Transverse colon (tissue), 4 donors: ENCODE results near the gene CMTR2. TPM values are rescaled to one million over a fixed set of nuclear protein-coding genes. Genes with fewer than 3 reads are reported as not detected.
"Not testable (repeated sequence)": the region's sequence is repeated elsewhere in the genome, so short reads cannot be mapped to it uniquely, and the experiment has no call there.

Source experiments
- DNase-seq: peaks from one replicate; pipeline ENCODE4 v3.0.0-alpha.2; 2019
- H3K27ac ChIP-seq, 4 donors: fragments of 200-600 bp; sonication (generic); 2 replicates each; pipeline ENCODE4 v1.5.1; 2016 to 2018; ENCODE audit warnings: inconsistent platforms in 4 of 4
- H3K27me3 ChIP-seq: fragments of 200-600 bp; sonication (generic); 2 replicates; pipeline ENCODE4 v1.5.1; 2017; ENCODE audit warnings: inconsistent platforms
- H3K36me3 ChIP-seq, 4 donors: fragments of 200-600 bp; sonication (generic); 2 replicates each; pipeline ENCODE4 v1.5.1; 2017 to 2019; ENCODE audit warnings: inconsistent platforms in 4 of 4
- H3K4me1 ChIP-seq, 4 donors: fragments of 200-600 bp; sonication (generic); 2 replicates each; pipeline ENCODE4 v1.5.1; 2017 to 2020; ENCODE audit warnings: inconsistent platforms in 4 of 4
- H3K4me3 ChIP-seq, 4 donors: fragments of 200-600 bp; sonication (generic); 1 replicate in 1 of 4; 2 replicates in 3 of 4; pipeline versions ENCODE4 v1.5.1 to v1.6.1; 2017 to 2019; ENCODE audit warnings: inconsistent platforms in 4 of 4
- H3K9me3 ChIP-seq, 2 donors: fragments of 200-600 bp; sonication (generic); 2 replicates each; pipeline ENCODE4 v1.5.1; 2017 to 2019; ENCODE audit warnings: inconsistent platforms in 2 of 2
- CTCF ChIP-seq, 5 experiments: fragments of 200-600 bp in 3 of 5; fragments of 450-650 bp in 2 of 5; sonication (generic) in 3 of 5; IDR thresholded peaks; 1 replicate in 2 of 5; 2 replicates in 3 of 5; pipeline ENCODE4 v1.5.1; 2016 to 2017; ENCODE audit warnings: antibody characterized with exemption in 5 of 5, inconsistent platforms in 3 of 5, mild to moderate bottlenecking in 2 of 5, moderate library complexity in 1 of 5
- EP300 ChIP-seq: sonication (generic); formaldehyde crosslinking; IDR thresholded peaks from one replicate; pipeline ENCODE4 v1.6.1; 2017; ENCODE audit warnings: antibody characterized with exemption, low read depth
- POLR2A ChIP-seq: fragments of 450-650 bp; IDR thresholded peaks from one replicate; pipeline ENCODE4 v1.6.1; 2016; ENCODE audit warnings: antibody characterized with exemption, mild to moderate bottlenecking, moderate library complexity
- POLR2AphosphoS5 ChIP-seq, 3 donors: sonication (generic); formaldehyde crosslinking; IDR thresholded peaks; one replicate each; pipeline ENCODE4 v1.6.1; 2016; ENCODE audit warnings: antibody characterized with exemption in 3 of 3
- WGBS, 2 donors: methylation state at CpG; one replicate each; pipeline ENCODE4 v1.1.5; 2018; ENCODE audit warnings: low coverage in 1 of 2; 5-methylcytosine and 5-hydroxymethylcytosine counted together
- in situ Hi-C, 4 donors: fragments of 200-750 bp; cut with MboI; loops; one replicate each; pipeline versions ENCODE4 v1.15.0 to v1.15.1; 2017; ENCODE audit warnings: low sequenced_read_pairs in 3 of 4, low pct_ligation_motif_present in 1 of 4, low pct_unique_long_range_greater_than_20kb in 1 of 4
- intact Hi-C: fragments of 100-400 bp; cut with DNase I; formaldehyde crosslinking; loops from one replicate; pipeline ENCODE4 v1.15.1; 2023; ENCODE audit warnings: low total_unique reads
- total RNA-seq, 4 donors: library from RNA; depleted of rRNA; stranded (reverse); fragments of >200 nt; gene quantifications; one replicate each; pipeline ENCODE4 v1.1.0, GENCODE V29; 2016

CMTR2 gene
- total RNA-seq, 4 donors from 2014 or later, result 10.5 to 36.7 (median 26.6) TPM

GRCh38 chr16:71295950-71296349, 6.7 kb upstream of the CMTR2 start:
- no peak for DNase-seq
- Histone ChIP-seq H3K4me1 (no peaks in the 10 kb centered on the region), H3K9me3 (no peaks in the 10 kb centered on the region), H3K36me3 (no peaks in the 10 kb centered on the region), H3K4me3 (no peak overlapping the region), H3K27ac (no peak overlapping the region), H3K27me3 (peaks cover 12% of the 10 kb centered on the region)
- 79 to 86% methylated on average over 1 of the region's 1 CpG for WGBS, 2 donors
- TF ChIP-seq POLR2AphosphoS5 (IDR thresholded peaks at IDR 0.05) (no peak), EP300 (no peak), POLR2A (no peak), CTCF (IDR thresholded peaks at IDR 0.05) (no peak)
- intact Hi-C loops (no loop called here), in situ Hi-C loops (no loop called here)

- Histone ChIP-seq H3K4me3 (no peak overlapping the region), H3K9me3 (no peaks in the 10 kb centered on the region), H3K36me3 (no peaks in the 10 kb centered on the region), H3K27me3 (peaks cover 12% of the 10 kb centered on the region), H3K4me1 (peaks cover 0 to 4% (median 4%) of the 10 kb centered on the region in 4 donors), H3K27ac (no peak overlapping the region)
- in situ Hi-C loops (no loop called here), intact Hi-C loops (no loop called here)
- 11 to 27% methylated on average over 1 of the region's 1 CpG for WGBS, 2 donors
- no peak for DNase-seq
- TF ChIP-seq POLR2A (no peak), CTCF (IDR thresholded peaks at IDR 0.05) (no peak), EP300 (no peak), POLR2AphosphoS5 (IDR thresholded peaks at IDR 0.05) (no peak)
Measured at GRCh38 chr16:71293919-71294318, 4.7 kb upstream of the CMTR2 start.

GRCh38 chr16:71292095-71292494, 2.9 kb upstream of the CMTR2 start:
- WGBS, 2 donors, result 58 to 77% methylated on average over 3 of the region's 3 CpGs
- intact Hi-C loops, H3K9me3 ChIP-seq, H3K27ac ChIP-seq, H3K36me3 ChIP-seq, in situ Hi-C loops, H3K4me3 ChIP-seq, DNase-seq: not testable (repeated sequence)
- Histone ChIP-seq H3K4me1 (peaks cover 5 to 20% (median 11%) of the 10 kb centered on the region in 4 donors), H3K27me3 (peaks cover 12% of the 10 kb centered on the region)

- peaks cover 0 to 14% (median 5%) of the 10 kb centered on the region in 4 donors for H3K36me3 ChIP-seq
- peaks cover 5 to 23% (median 11%) of the 10 kb centered on the region in 4 donors for H3K4me1 ChIP-seq
- no peak for DNase-seq
- no peaks in the 10 kb centered on the region for H3K9me3 ChIP-seq
- in situ Hi-C loops (no loop called here), intact Hi-C loops (no loop called here)
- 14 to 29% methylated on average over 2 of the region's 2 CpGs for WGBS, 2 donors
- no peak for TF ChIP-seq CTCF (IDR thresholded peaks at IDR 0.05)
- TF ChIP-seq POLR2AphosphoS5 (IDR thresholded peaks at IDR 0.05), result no peak
- TF ChIP-seq POLR2A, result no peak
- no peak for TF ChIP-seq EP300
- peaks cover 12% of the 10 kb centered on the region for H3K27me3 ChIP-seq
- H3K4me3 ChIP-seq, result peak overlapping the region in 3 of 4 donors; percentile 50 to 71 (median 60)
- peak overlapping the region; percentile 88 to 92 (median 90) for H3K27ac ChIP-seq
Measured at GRCh38 chr16:71289732-71290062, 495 bp upstream of the CMTR2 start.

- intact Hi-C loops (no loop called here), in situ Hi-C loops (no loop called here)
- no peak for DNase-seq
- peaks cover 0 to 26% (median 5%) of the 10 kb centered on the region in 4 donors for H3K36me3 ChIP-seq
- H3K27ac ChIP-seq, result peak overlapping the region; percentile 88 to 92 (median 90)
- H3K4me3 ChIP-seq, result peak overlapping the region; percentile 50 to 71 (median 58)
- H3K4me1 ChIP-seq, result peaks cover 5 to 23% (median 11%) of the 10 kb centered on the region in 4 donors
- 6 to 14% methylated on average over 3 of the region's 3 CpGs for WGBS, 2 donors
- H3K9me3 ChIP-seq, result no peaks in the 10 kb centered on the region
- TF ChIP-seq POLR2A (no peak), CTCF (IDR thresholded peaks at IDR 0.05) (no peak), EP300 (no peak), POLR2AphosphoS5 (IDR thresholded peaks at IDR 0.05) (no peak)
- peaks cover 12% of the 10 kb centered on the region for H3K27me3 ChIP-seq
Measured at GRCh38 chr16:71288570-71288889, 672 bp downstream of the CMTR2 start.
